ENCODE measurements around the gene MLLT3. TPM values are rescaled to one million over a fixed set of nuclear protein-coding genes. Genes with fewer than 3 reads are reported as not detected.

MLLT3 gene
- total RNA-seq, 4 donors from 2014 or later = 29.8 to 51.0 (median 47.1) TPM

GRCh38 chr9:20618361-20618802 is 3.9 kb downstream of the MLLT3 start:
- 69 to 80% methylated on average over 2 of the region's 2 CpGs for WGBS, 2 donors
- H3K9me3 ChIP-seq = no peaks in the 10 kb centered on the region
- H3K27ac ChIP-seq = peak overlapping the region in 2 of 3 donors; percentile 13 to 97
- intact Hi-C loops (cut with DNase I) = loop anchor here (10.0 kb wide), 1 partner anchor 54 kb away; no protein-coding TSS in a partner anchor
- DNase-seq = peak in 1 of 2 donors; percentile 3
- H3K4me3 ChIP-seq (replicated peaks in 1 of 3) = no peak overlapping the region
- TF ChIP-seq CTCF (IDR thresholded peaks at IDR 0.05) (no peak), POLR2A (IDR thresholded peaks at IDR 0.05) (no peak)
- H3K36me3 ChIP-seq = no peaks in the 10 kb centered on the region
- H3K4me1 ChIP-seq = peaks cover 13 to 24% of the 10 kb centered on the region in 2 donors
- no peaks in the 10 kb centered on the region for H3K27me3 ChIP-seq

GRCh38 chr9:20616808-20617207 is 5.5 kb downstream of the MLLT3 start:
- TF ChIP-seq CTCF (IDR thresholded peaks at IDR 0.05) = no peak
- TF ChIP-seq POLR2A (IDR thresholded peaks at IDR 0.05) = no peak
- peaks cover 23 to 34% of the 10 kb centered on the region in 2 donors for H3K4me1 ChIP-seq

GRCh38 chr9:20614602-20615216 is 7.6 kb downstream of the MLLT3 start:
- Histone ChIP-seq H3K36me3 (no peaks in the 10 kb centered on the region), H3K4me3 (replicated peaks in 1 of 3) (no peak overlapping the region), H3K9me3 (no peaks in the 10 kb centered on the region), H3K4me1 (peaks cover 42% of the 10 kb centered on the region in 2 donors), H3K27me3 (no peaks in the 10 kb centered on the region), H3K27ac (no peak overlapping the region)
- TF ChIP-seq CTCF (IDR thresholded peaks at IDR 0.05) = no peak
- no peak for TF ChIP-seq POLR2A (IDR thresholded peaks at IDR 0.05)
- WGBS, 2 donors = 93 to 94% methylated on average over 2 of the region's 2 CpGs
- intact Hi-C loops (cut with DNase I) = loop anchor here (10.0 kb wide), 1 partner anchor 50 kb away; no protein-coding TSS in a partner anchor
- DNase-seq = no peak

More at GRCh38 chr9:20616808-20617207, 5.5 kb downstream of the MLLT3 start:
- H3K27me3 ChIP-seq = no peaks in the 10 kb centered on the region
- no peaks in the 10 kb centered on the region for H3K9me3 ChIP-seq
- H3K27ac ChIP-seq = peak overlapping the region in 2 of 3 donors; percentile 27 to 45
- 75 to 85% methylated on average over 2 of the region's 2 CpGs for WGBS, 2 donors
- DNase-seq = no peak
- no peak overlapping the region for H3K4me3 ChIP-seq (replicated peaks in 1 of 3)
- no peaks in the 10 kb centered on the region for H3K36me3 ChIP-seq
- intact Hi-C loops (cut with DNase I) = loop anchor here (10.0 kb wide), 1 partner anchor 52 kb away; no protein-coding TSS in a partner anchor

GRCh38 chr9:20611691-20612287 is 10.5 kb downstream of the MLLT3 start:
- peak overlapping the region; percentile 26 to 47 (median 26) for H3K27ac ChIP-seq
- H3K4me1 ChIP-seq = peaks cover 34 to 50% of the 10 kb centered on the region in 2 donors

More at GRCh38 chr9:20611691-20612287, 10.5 kb downstream of the MLLT3 start:
- 33 to 39% methylated on average over 3 of the region's 3 CpGs for WGBS, 2 donors
- Histone ChIP-seq H3K4me3 (replicated peaks in 1 of 3) (no peak overlapping the region), H3K36me3 (no peaks in the 10 kb centered on the region), H3K27me3 (no peaks in the 10 kb centered on the region), H3K9me3 (no peaks in the 10 kb centered on the region)
- intact Hi-C loops (cut with DNase I) = loop anchor here (10.0 kb wide), 1 partner anchor 47 kb away; no protein-coding TSS in a partner anchor
- TF ChIP-seq POLR2A (IDR thresholded peaks at IDR 0.05) = no peak
- TF ChIP-seq CTCF (IDR thresholded peaks at IDR 0.05) = peak; percentile 37 to 82 (median 61)
- DNase-seq = no peak

Measured in thyroid gland (tissue), 4 donors.